ENCODE measurements around the gene SLCO4C1. TPM values are rescaled to one million over a fixed set of nuclear protein-coding genes. Genes with fewer than 3 reads are reported as not detected.

SLCO4C1 gene
- polyA plus RNA-seq, 1 of the 3 experiments (the other 2 are of a cell fraction): not detected

DNA sequence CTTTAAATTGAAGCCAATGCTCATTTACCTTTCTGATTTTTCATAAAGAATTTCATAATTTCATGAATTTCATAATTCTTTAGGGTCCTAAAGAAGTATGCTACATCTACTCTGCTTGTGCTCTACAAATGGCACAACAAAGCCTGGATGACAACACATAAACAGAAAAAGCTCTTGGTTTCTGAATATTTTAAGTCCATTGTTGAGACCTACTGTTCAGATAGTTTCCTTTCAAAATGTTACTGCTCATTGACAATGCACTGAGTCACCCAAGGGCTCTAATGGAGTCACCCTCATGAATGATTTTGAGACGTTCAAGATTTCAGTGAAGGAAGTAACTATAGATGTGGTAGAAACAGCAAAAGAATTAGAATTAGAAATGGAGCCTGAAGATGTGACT, 74.1 kb downstream of the SLCO4C1 start:
- CTCF ChIA-PET: interaction anchor here (2.2 kb wide), 1 partner anchor 11 kb away, joined by 8 read pairs; no protein-coding TSS in a partner anchor
- H3K9ac ChIP-seq: no peak overlapping the region
- no peaks in the 10 kb centered on the region for H4K20me1 ChIP-seq (ENCODE audit: insufficient read depth)
- TF ChIP-seq MEF2A (IDR thresholded peaks at IDR 0.05; ENCODE audit: borderline replicate concordance, low read depth) (no peak), FOXM1 (IDR thresholded peaks at IDR 0.05; ENCODE audit: low read depth) (no peak), RXRA (IDR thresholded peaks at IDR 0.05; ENCODE audit: borderline replicate concordance, low read depth) (no peak), NFIC (IDR thresholded peaks at IDR 0.05; ENCODE audit: borderline replicate concordance) (no peak), RAD21 (IDR thresholded peaks at IDR 0.05; ENCODE audit: low read length) (no peak)
- TF ChIP-seq, protein P1, sequence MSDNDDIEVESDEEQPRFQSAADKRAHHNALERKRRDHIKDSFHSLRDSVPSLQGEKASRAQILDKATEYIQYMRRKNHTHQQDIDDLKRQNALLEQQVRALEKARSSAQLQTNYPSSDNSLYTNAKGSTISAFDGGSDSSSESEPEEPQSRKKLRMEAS (IDR thresholded peaks at IDR 0.05; ENCODE audit: low read depth): no peak
- TF ChIP-seq, protein P2, sequence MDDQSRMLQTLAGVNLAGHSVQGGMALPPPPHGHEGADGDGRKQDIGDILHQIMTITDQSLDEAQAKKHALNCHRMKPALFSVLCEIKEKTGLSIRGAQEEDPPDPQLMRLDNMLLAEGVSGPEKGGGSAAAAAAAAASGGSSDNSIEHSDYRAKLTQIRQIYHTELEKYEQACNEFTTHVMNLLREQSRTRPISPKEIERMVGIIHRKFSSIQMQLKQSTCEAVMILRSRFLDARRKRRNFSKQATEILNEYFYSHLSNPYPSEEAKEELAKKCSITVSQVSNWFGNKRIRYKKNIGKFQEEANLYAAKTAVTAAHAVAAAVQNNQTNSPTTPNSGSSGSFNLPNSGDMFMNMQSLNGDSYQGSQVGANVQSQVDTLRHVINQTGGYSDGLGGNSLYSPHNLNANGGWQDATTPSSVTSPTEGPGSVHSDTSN (IDR thresholded peaks at IDR 0.05): no peak
- TF ChIP-seq, protein P3, sequence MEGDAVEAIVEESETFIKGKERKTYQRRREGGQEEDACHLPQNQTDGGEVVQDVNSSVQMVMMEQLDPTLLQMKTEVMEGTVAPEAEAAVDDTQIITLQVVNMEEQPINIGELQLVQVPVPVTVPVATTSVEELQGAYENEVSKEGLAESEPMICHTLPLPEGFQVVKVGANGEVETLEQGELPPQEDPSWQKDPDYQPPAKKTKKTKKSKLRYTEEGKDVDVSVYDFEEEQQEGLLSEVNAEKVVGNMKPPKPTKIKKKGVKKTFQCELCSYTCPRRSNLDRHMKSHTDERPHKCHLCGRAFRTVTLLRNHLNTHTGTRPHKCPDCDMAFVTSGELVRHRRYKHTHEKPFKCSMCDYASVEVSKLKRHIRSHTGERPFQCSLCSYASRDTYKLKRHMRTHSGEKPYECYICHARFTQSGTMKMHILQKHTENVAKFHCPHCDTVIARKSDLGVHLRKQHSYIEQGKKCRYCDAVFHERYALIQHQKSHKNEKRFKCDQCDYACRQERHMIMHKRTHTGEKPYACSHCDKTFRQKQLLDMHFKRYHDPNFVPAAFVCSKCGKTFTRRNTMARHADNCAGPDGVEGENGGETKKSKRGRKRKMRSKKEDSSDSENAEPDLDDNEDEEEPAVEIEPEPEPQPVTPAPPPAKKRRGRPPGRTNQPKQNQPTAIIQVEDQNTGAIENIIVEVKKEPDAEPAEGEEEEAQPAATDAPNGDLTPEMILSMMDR (IDR thresholded peaks at IDR 0.05): no peak
- TF ChIP-seq, protein P4, sequence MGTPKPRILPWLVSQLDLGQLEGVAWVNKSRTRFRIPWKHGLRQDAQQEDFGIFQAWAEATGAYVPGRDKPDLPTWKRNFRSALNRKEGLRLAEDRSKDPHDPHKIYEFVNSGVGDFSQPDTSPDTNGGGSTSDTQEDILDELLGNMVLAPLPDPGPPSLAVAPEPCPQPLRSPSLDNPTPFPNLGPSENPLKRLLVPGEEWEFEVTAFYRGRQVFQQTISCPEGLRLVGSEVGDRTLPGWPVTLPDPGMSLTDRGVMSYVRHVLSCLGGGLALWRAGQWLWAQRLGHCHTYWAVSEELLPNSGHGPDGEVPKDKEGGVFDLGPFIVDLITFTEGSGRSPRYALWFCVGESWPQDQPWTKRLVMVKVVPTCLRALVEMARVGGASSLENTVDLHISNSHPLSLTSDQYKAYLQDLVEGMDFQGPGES (IDR thresholded peaks at IDR 0.05; ENCODE audit: low read depth, low read length): no peak
- H3K9me2 ChIP-seq: no peaks in the 10 kb centered on the region
- DNase-seq: no peak
- no peaks in the 10 kb centered on the region for H3K9me3 ChIP-seq
- no peaks in the 10 kb centered on the region for H3K79me2 ChIP-seq (ENCODE audit: insufficient read depth)
- no peaks in the 10 kb centered on the region for H3F3A ChIP-seq (replicated peaks; ENCODE audit: insufficient read depth)
- no peaks in the 10 kb centered on the region for H3K27me3 ChIP-seq (ENCODE audit: insufficient read depth)
- no peak overlapping the region for H3K27ac ChIP-seq (ENCODE audit: low read depth in 2 of 2, low read length in 1 of 2)
- WGBS (ENCODE audit: low lambda C conversion rate): 5% methylated on average over 1 of the region's 1 CpG
- no peaks in the 10 kb centered on the region for H3K4me1 ChIP-seq (ENCODE audit: control insufficient read depth in 1 of 2, insufficient read depth in 2 of 2, low read depth in 1 of 2, low read length in 1 of 2)
- no peak overlapping the region for H2AFZ ChIP-seq (ENCODE audit: low read depth)
- no peaks in the 10 kb centered on the region for H3K36me3 ChIP-seq (replicated peaks in 1 of 2; ENCODE audit: control insufficient read depth in 1 of 2, insufficient read depth in 2 of 2, low read length in 1 of 2)
- H3K4me3 ChIP-seq (ENCODE audit: low read depth in 2 of 2, low read length in 1 of 2): no peak overlapping the region
- H3K4me2 ChIP-seq: no peak overlapping the region
- POLR2A ChIA-PET: no interaction called here

DNA sequence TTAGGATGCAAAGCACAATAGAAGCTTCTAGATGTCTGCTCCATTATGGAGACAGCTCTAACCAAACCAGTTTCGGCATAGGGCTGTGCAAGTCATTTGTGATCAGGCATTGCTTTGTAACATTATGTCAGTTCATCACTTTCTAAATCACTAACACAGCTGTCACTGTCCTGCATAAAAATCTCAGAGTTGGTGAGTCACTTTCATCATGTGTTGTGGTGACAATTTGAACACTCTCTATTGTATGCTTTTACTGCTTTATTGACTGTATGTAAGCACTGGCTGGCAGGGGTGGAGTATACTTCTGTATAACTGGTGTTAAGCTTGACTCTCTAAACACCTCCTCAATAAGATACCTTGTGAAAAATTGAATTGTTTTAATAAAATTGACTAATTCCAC, 77.9 kb downstream of the SLCO4C1 start:
- Histone ChIP-seq H3K4me2 (no peak overlapping the region), H3K4me3 (ENCODE audit: low read depth in 2 of 2, low read length in 1 of 2) (no peak overlapping the region), H3K36me3 (replicated peaks in 1 of 2; ENCODE audit: control insufficient read depth in 1 of 2, insufficient read depth in 2 of 2, low read length in 1 of 2) (no peaks in the 10 kb centered on the region), H3K79me2 (ENCODE audit: insufficient read depth) (no peaks in the 10 kb centered on the region), H3K9ac (no peak overlapping the region), H3K27ac (ENCODE audit: low read depth in 2 of 2, low read length in 1 of 2) (no peak overlapping the region), H3K9me3 (no peaks in the 10 kb centered on the region), H3K27me3 (ENCODE audit: insufficient read depth) (no peaks in the 10 kb centered on the region), H3K4me1 (ENCODE audit: control insufficient read depth in 1 of 2, insufficient read depth in 2 of 2, low read depth in 1 of 2, low read length in 1 of 2) (no peaks in the 10 kb centered on the region), H3K9me2 (no peaks in the 10 kb centered on the region), H4K20me1 (ENCODE audit: insufficient read depth) (no peaks in the 10 kb centered on the region), H3F3A (replicated peaks; ENCODE audit: insufficient read depth) (no peaks in the 10 kb centered on the region), H2AFZ (ENCODE audit: low read depth) (no peak overlapping the region)
- no peak for DNase-seq
- CTCF ChIA-PET: no interaction called here
- POLR2A ChIA-PET: no interaction called here
- 31% methylated on average over 1 of the region's 1 CpG for WGBS (ENCODE audit: low lambda C conversion rate)
- TF ChIP-seq ELF1 (IDR thresholded peaks at IDR 0.05): no peak
- no peak for TF ChIP-seq NFIC (IDR thresholded peaks at IDR 0.05; ENCODE audit: borderline replicate concordance)
- no peak for TF ChIP-seq FOXJ3 (CRISPR knock-in tag; IDR thresholded peaks at IDR 0.05)
- TF ChIP-seq, protein P5, sequence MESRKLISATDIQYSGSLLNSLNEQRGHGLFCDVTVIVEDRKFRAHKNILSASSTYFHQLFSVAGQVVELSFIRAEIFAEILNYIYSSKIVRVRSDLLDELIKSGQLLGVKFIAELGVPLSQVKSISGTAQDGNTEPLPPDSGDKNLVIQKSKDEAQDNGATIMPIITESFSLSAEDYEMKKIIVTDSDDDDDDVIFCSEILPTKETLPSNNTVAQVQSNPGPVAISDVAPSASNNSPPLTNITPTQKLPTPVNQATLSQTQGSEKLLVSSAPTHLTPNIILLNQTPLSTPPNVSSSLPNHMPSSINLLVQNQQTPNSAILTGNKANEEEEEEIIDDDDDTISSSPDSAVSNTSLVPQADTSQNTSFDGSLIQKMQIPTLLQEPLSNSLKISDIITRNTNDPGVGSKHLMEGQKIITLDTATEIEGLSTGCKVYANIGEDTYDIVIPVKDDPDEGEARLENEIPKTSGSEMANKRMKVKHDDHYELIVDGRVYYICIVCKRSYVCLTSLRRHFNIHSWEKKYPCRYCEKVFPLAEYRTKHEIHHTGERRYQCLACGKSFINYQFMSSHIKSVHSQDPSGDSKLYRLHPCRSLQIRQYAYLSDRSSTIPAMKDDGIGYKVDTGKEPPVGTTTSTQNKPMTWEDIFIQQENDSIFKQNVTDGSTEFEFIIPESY (IDR thresholded peaks at IDR 0.05; ENCODE audit: borderline replicate concordance, low read depth): no peak
- no peak for TF ChIP-seq EZH2phosphoT487 (IDR thresholded peaks at IDR 0.05; ENCODE audit: borderline replicate concordance, low read depth)
- TF ChIP-seq MEF2A (IDR thresholded peaks at IDR 0.05; ENCODE audit: borderline replicate concordance, low read depth): no peak
- no peak for TF ChIP-seq RXRA (IDR thresholded peaks at IDR 0.05; ENCODE audit: borderline replicate concordance, low read depth)
- no peak for TF ChIP-seq JUND (IDR thresholded peaks at IDR 0.05)
- TF ChIP-seq TAF1 (IDR thresholded peaks at IDR 0.05; ENCODE audit: borderline replicate concordance, low read depth, low read length): no peak
- no peak for TF ChIP-seq FOSL2 (IDR thresholded peaks at IDR 0.05; ENCODE audit: borderline replicate concordance, low read depth)
- TF ChIP-seq CHD2 (IDR thresholded peaks at IDR 0.05; ENCODE audit: low read length, partially characterized antibody): no peak

All from SK-N-SH (cell line).